GM12878 (cell line): ENCODE measurements around the gene CKAP5. TPM values are rescaled to one million over a fixed set of nuclear protein-coding genes. Genes with fewer than 3 reads are reported as not detected.
A peak's percentile ranks its signal among the peaks of the same experiment; 100 is the strongest.

Source experiments
- ATAC-seq: fragments of 200-7000 bp; cut with Tn5 transposase; 3 replicates; pipeline ENCODE4 v1.9.1; 2020; ENCODE audit warnings: mild to moderate bottlenecking, moderate library complexity
- BruUV-seq: library from RNA; stranded (reverse); fragments of 400-500 nt; replicated peaks from 2 replicates; lab custom pipeline; 2021; lab: Mats Ljungman, UMichigan
- CTCF ChIA-PET: fragments of 300-600 bp; sonication (Branson Sonifier 250); formaldehyde crosslinking; extraction: SDS; loops from one replicate; lab custom pipeline; 2021; ENCODE audit warnings: inconsistent platforms; lab: Yijun Ruan, JAX
- POLR2A ChIA-PET: fragments of 350-600 bp; formaldehyde crosslinking; extraction: SDS; loops from one replicate; lab custom pipeline; 2021; ENCODE audit warnings: inconsistent platforms; lab: Charles Lee
- RAD21 ChIA-PET: fragments of 300-600 bp; sonication (Branson Sonifier 250); formaldehyde crosslinking; loops from one replicate; lab custom pipeline; 2023; ENCODE audit warnings: antibody characterized with exemption; ENCODE audit not compliant: unreplicated experiment; lab: Charles Lee
- SMC1A ChIA-PET: fragments of 300-600 bp; sonication (Branson Sonifier 250); formaldehyde crosslinking; loops from one replicate; lab custom pipeline; 2023; ENCODE audit not compliant: unreplicated experiment, uncharacterized antibody; lab: Charles Lee
- DNase-seq: peaks from one replicate; pipeline ENCODE4 v3.0.0-alpha.2; 2011; ENCODE audit warnings: low read depth, low spot score
- FAIRE-seq: peaks from 3 replicates; lab custom pipeline; 2011; peaks lifted over from hg19 to GRCh38; lab: Jason Lieb, UNC
- H2AFZ ChIP-seq: 2 replicates; pipeline ENCODE4 v1.6.0; 2011; ENCODE audit warnings: low read depth, low read length, control low read depth; ENCODE audit not compliant: control insufficient read depth
- H3K27ac ChIP-seq: 2 replicates; pipeline ENCODE4 v1.5.1; 2011; ENCODE audit warnings: control low read depth; ENCODE audit not compliant: control insufficient read depth, insufficient read depth
- H3K27me3 ChIP-seq, 2 experiments: replicated peaks in 1 of 2; 2 replicates each; pipeline versions ENCODE4 v1.6.0 to v1.6.1; 2011; ENCODE audit warnings: low read length in 1 of 2; ENCODE audit not compliant: control insufficient read depth in 2 of 2, insufficient read depth in 2 of 2
- H3K36me3 ChIP-seq, 2 experiments: 2 replicates each; pipeline ENCODE4 v1.5.1; 2011; ENCODE audit warnings: low read length in 1 of 2; ENCODE audit not compliant: control insufficient read depth in 2 of 2, insufficient read depth in 2 of 2
- H3K4me1 ChIP-seq: 2 replicates; pipeline ENCODE4 v1.6.1; 2011; ENCODE audit warnings: mild to moderate bottlenecking, low read length, moderate library complexity, mixed read lengths; ENCODE audit not compliant: control insufficient read depth, insufficient read depth
- H3K4me2 ChIP-seq: 2 replicates; pipeline ENCODE4 v1.6.0; 2011; ENCODE audit warnings: control low read depth; ENCODE audit not compliant: control insufficient read depth, insufficient read depth
- H3K4me3 ChIP-seq: fragments of 200-600 bp; sonication (generic); 2 replicates; pipeline ENCODE4 v1.5.1; 2016
- H3K79me2 ChIP-seq: 2 replicates; pipeline ENCODE4 v1.6.0; 2011; ENCODE audit warnings: low read length; ENCODE audit not compliant: control insufficient read depth, insufficient read depth
- H3K9ac ChIP-seq: 2 replicates; pipeline ENCODE4 v1.8.0; 2011; ENCODE audit warnings: low read length, control low read depth, mixed read lengths; ENCODE audit not compliant: control insufficient read depth, insufficient read depth
- H3K9me3 ChIP-seq: replicated peaks from 3 replicates; pipeline ENCODE4 v1.5.1; 2011; ENCODE audit warnings: mild to moderate bottlenecking, low read length; ENCODE audit not compliant: control insufficient read depth, insufficient read depth
- H4K20me1 ChIP-seq: 2 replicates; pipeline ENCODE4 v1.6.0; 2011; ENCODE audit not compliant: control insufficient read depth, insufficient read depth
- CEBPZ ChIP-seq: fragments of 150-350 bp; IDR thresholded peaks from 2 replicates; pipeline ENCODE4 v1.6.1; 2016; ENCODE audit warnings: low read depth, low read length
- CREM ChIP-seq: IDR thresholded peaks from 2 replicates; pipeline ENCODE4 v1.6.1; 2014; ENCODE audit warnings: antibody characterized with exemption, low read depth
- CTCF ChIP-seq, 3 experiments: IDR thresholded peaks in 2 of 3; conservative IDR thresholded peaks in 1 of 3; 2 replicates each; pipeline ENCODE4 v1.5.1; 2011; ENCODE audit warnings: low read depth in 3 of 3, low read length in 3 of 3, mild to moderate bottlenecking in 3 of 3, control low read depth in 2 of 3, moderate library complexity in 2 of 3, inconsistent platforms in 1 of 3, mixed read lengths in 1 of 3; ENCODE audit not compliant: control insufficient read depth in 2 of 3, insufficient read depth in 1 of 3; ENCODE audit errors: extremely low read depth in 1 of 3
- NBN ChIP-seq: fragments of 450-650 bp; IDR thresholded peaks from 2 replicates; pipeline ENCODE4 v1.6.1; 2016
- STAT3 ChIP-seq: IDR thresholded peaks from 2 replicates; pipeline ENCODE4 v1.6.1; 2011; ENCODE audit warnings: low read depth, low read length, improper control_type of control experiment
- ZSCAN29 ChIP-seq: fragments of 450-650 bp; IDR thresholded peaks from 2 replicates; pipeline ENCODE4 v1.6.1; 2017; ENCODE audit warnings: mild to moderate bottlenecking, moderate library complexity
- WGBS: methylation state at CpG from one replicate; pipeline ENCODE4 v1.1.6; 2016; ENCODE audit warnings: low lambda C conversion rate; ENCODE audit not compliant: insufficient replicate concordance, insufficient coverage; ENCODE audit errors: missing lambda C conversion rate; 5-methylcytosine and 5-hydroxymethylcytosine counted together
- in situ Hi-C: fragments of 300-500 bp; cut with MboI; formaldehyde crosslinking; loops from 9 replicates; pipeline ENCODE4 v1.14.3; 2018; ENCODE audit warnings: mixed read lengths
- intact Hi-C: fragments of 100-400 bp; cut with micrococcal nuclease; formaldehyde crosslinking; loops from one replicate; pipeline ENCODE4 v1.14.2; 2022; ENCODE audit not compliant: unreplicated experiment
- polyA plus RNA-seq, 11 experiments: library from polyadenylated mRNA; depleted of rRNA in 4 of 11; unstranded in 6 of 11; stranded (reverse) in 5 of 11; fragments of >200 nt; fragmentation: Nextera tagmentation in 4 of 11; fragmentation: Illumina TruSeq in 1 of 11; extraction: Ambion mirVana in 4 of 11; extraction: Trizol in 1 of 11; gene quantifications; 1 replicate in 1 of 11; 2 replicates in 10 of 11; pipeline versions ENCODE4 v1.2.1 to v1.2.3, GENCODE V29; 2011 to 2016; ENCODE audit warnings: inconsistent platforms in 2 of 11, missing spikeins in 2 of 11, low read depth in 1 of 11
- total RNA-seq, 4 experiments: library from RNA; depleted of rRNA in 3 of 4; stranded (reverse); fragments of >200 nt in 3 of 4; fragmentation: Illumina TruSeq in 1 of 4; extraction: Trizol in 1 of 4; gene quantifications; 2 replicates each; pipeline versions ENCODE4 v1.2.1 to v1.2.3, GENCODE V29; 2013 to 2021

Gene CKAP5
- total and polyA plus RNA-seq, 10 of the 15 experiments (the other 5 are each of a cell fraction or from before 2014, with no cell fraction given): 20.1 to 161 (median 79.8) TPM

GRCh38 chr11:46808799-46809431 lies 37.2 kb downstream of the CKAP5 start:
- peak; percentile 34; the same call in 1 of the 3 replicates for ATAC-seq
- in situ Hi-C loops: no loop called here
- POLR2A ChIA-PET: interaction anchor here (1.1 kb wide), 1 partner anchor 13 kb away, joined by 3 read pairs; no protein-coding TSS in a partner anchor

More at GRCh38 chr11:46808799-46809431, 37.2 kb downstream of the CKAP5 start:
- BruUV-seq: no TSS peak
- Histone ChIP-seq H3K4me2 (no peak overlapping the region), H3K27me3 (no peaks in the 10 kb centered on the region), H2AFZ (no peak overlapping the region), H3K9ac (no peak overlapping the region), H3K27ac (no peak overlapping the region), H3K9me3 (no peaks in the 10 kb centered on the region), H4K20me1 (no peaks in the 10 kb centered on the region), H3K4me1 (no peaks in the 10 kb centered on the region), H3K36me3 (peaks cover 5 to 18% of the 10 kb centered on the region in 2 experiments), H3K79me2 (no peaks in the 10 kb centered on the region), H3K4me3 (no peak overlapping the region)
- ChIA-PET CTCF (interaction anchor here (1.6 to 2.6 kb wide), 2 partner anchors 16 to 18 kb away, joined by 5 to 7 read pairs; no protein-coding TSS in a partner anchor), RAD21 (no interaction called here), SMC1A (interaction anchor here (1.0 to 1.2 kb wide), 2 partner anchors 14 to 17 kb away, joined by 3 read pairs; no protein-coding TSS in a partner anchor)
- 74% methylated on average over 3 of the region's 3 CpGs for WGBS
- DNase-seq (no peak), FAIRE-seq (no peak)
- TF ChIP-seq CTCF (IDR thresholded peaks at IDR 0.05 in 2 of 3, conservative IDR thresholded peaks at IDR 0.05 in 1 of 3; ENCODE audit: control insufficient read depth in 2 of 3, extremely low read depth in 1 of 3, insufficient read depth in 1 of 3, low read depth in 3 of 3, low read length in 3 of 3) (peak; percentile 26 to 46 (median 35); a peak in 4 of 6 replicates), ZSCAN29 (no peak), CEBPZ (no peak), NBN (no peak), CREM (no peak), STAT3 (no peak)
- intact Hi-C loops: loop anchor here (5.0 kb wide), 1 partner anchor 42 kb away; no protein-coding TSS in a partner anchor
